SU-DHL-6 (cell line): ENCODE measurements around the gene SLU7.

Source experiments
- CTCF ChIP-seq: fragments of 200-600 bp; sonication (generic); IDR thresholded peaks from one replicate; pipeline ENCODE4 v1.5.1; 2017; ENCODE audit warnings: antibody characterized with exemption, mild to moderate bottlenecking, low read length, moderate library complexity; ENCODE audit not compliant: insufficient read depth, poor library complexity, severe bottlenecking
- EZH2phosphoT487 ChIP-seq: fragments of 200-600 bp; sonication (generic), shearing (Covaris generic); conservative IDR thresholded peaks from 2 replicates; pipeline ENCODE4 v1.6.1; 2018; ENCODE audit warnings: mild to moderate bottlenecking, antibody characterized with exemption, low read length, moderate library complexity, mixed read lengths

- TF ChIP-seq CTCF (no peak), EZH2phosphoT487 (no peak)
These were observed 13.3 kb upstream of the SLU7 start for GRCh38 chr5:160432196-160432595.
